Naive thymus-derived CD8-positive, alpha-beta T cell (primary cell): ENCODE measurements around the gene KRTAP6-1. TPM values are rescaled to one million over a fixed set of nuclear protein-coding genes. Genes with fewer than 3 reads are reported as not detected.

Experiments
- ATAC-seq, 2 donors: fragments of 150-1000 bp; cut with Tn5 transposase in 1 of 2; sonication (Bioruptor Pico), chemical (Tn5 transposase) in 1 of 2; 1 replicate in 1 of 2; 2 replicates in 1 of 2; pipeline ENCODE4 v1.10.0; 2021; ENCODE audit warnings: mild to moderate bottlenecking in 2 of 2, moderate library complexity in 2 of 2
- POLR2A ChIA-PET: fragments of 350-600 bp; sonication (Branson Sonifier 250); formaldehyde crosslinking; loops from one replicate; lab custom pipeline; 2021; ENCODE audit warnings: antibody characterized with exemption; lab: Charles Lee
- DNase-seq, 10 donors: peaks; one replicate each; pipeline versions ENCODE4 v3.0.0 to v3.0.0-alpha.2; 2020 to 2022
- H3K27ac Mint-ChIP-seq, 10 donors: one replicate each; pipeline ENCODE4 v1.8.0; 2020 to 2022; ENCODE audit warnings: mild to moderate bottlenecking in 10 of 10, mixed read lengths in 10 of 10, moderate library complexity in 4 of 10, inconsistent platforms in 1 of 10
- H3K27me3 Mint-ChIP-seq, 5 donors: one replicate each; pipeline ENCODE4 v1.8.0; 2021 to 2022; ENCODE audit warnings: mixed read lengths in 5 of 5
- H3K36me3 Mint-ChIP-seq, 3 donors: one replicate each; pipeline ENCODE4 v1.8.0; 2020 to 2022; ENCODE audit warnings: mixed read lengths in 3 of 3, mild to moderate bottlenecking in 2 of 3, inconsistent platforms in 1 of 3
- H3K4me1 Mint-ChIP-seq, 4 donors: one replicate each; pipeline ENCODE4 v1.8.0; 2021 to 2022; ENCODE audit warnings: mixed read lengths in 4 of 4
- H3K4me3 Mint-ChIP-seq, 10 donors: one replicate each; pipeline ENCODE4 v1.8.0; 2020 to 2022; ENCODE audit warnings: mild to moderate bottlenecking in 10 of 10, mixed read lengths in 10 of 10, moderate library complexity in 6 of 10, inconsistent platforms in 1 of 10
- H3K9me3 Mint-ChIP-seq, 9 donors: one replicate each; pipeline ENCODE4 v1.8.0; 2020 to 2022; ENCODE audit warnings: mixed read lengths in 9 of 9, mild to moderate bottlenecking in 3 of 9, inconsistent platforms in 1 of 9, moderate library complexity in 1 of 9
- polyA plus RNA-seq, 3 donors: library from polyadenylated mRNA; unstranded; fragments of 300-500 nt; fragmentation: Illumina TruSeq; gene quantifications; one replicate each; pipeline ENCODE4 v1.2.3, GENCODE V29; 2021
- total RNA-seq, 8 experiments: library from RNA in 2 of 8; stranded (reverse) in 2 of 8; gene quantifications; one replicate each; pipeline ENCODE4 v1.2.3 and lab custom pipeline; 2021 to 2026

Gene KRTAP6-1, protein sequence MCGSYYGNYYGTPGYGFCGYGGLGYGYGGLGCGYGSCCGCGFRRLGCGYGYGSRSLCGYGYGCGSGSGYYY
- total RNA-seq (not detected), polyA plus RNA-seq (not detected), total RNA-seq (lab: John Stamatoyannopoulos, UW) (0 reads per million in 6 experiments)

DNA sequence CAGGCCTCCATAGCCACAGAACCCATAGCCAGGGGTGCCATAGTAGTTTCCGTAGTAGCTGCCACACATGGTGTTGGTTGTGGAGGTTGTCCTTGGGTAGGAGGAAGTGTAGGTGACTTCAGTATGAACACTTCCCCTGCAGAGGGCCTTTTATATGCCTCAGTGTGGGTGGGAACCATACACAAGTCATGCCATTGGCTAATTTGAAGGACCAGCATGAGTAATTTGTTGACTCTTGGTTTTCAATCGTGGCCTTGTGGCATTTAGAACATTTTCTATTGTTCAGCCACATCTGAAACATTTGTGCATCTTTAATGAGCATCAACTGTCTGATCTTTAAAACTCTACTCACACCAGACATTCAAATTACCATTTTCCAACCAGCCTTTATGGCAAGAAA is at the start of gene KRTAP6-1:
Gene KRTAP6-1, minus strand, starts transcription at position 95 of the 400 bp plus-strand sequence. Its CDS starts 26 bp downstream, at position 69.
- H3K27me3 Mint-ChIP-seq, result no peaks in the 10 kb centered on the region
- POLR2A ChIA-PET, result no interaction called here
- ATAC-seq (no peak), DNase-seq (no peak)
- peaks cover 0 to 4% (median 0%) of the 10 kb centered on the region in 3 donors for H3K36me3 Mint-ChIP-seq
- H3K4me1 Mint-ChIP-seq, result no peaks in the 10 kb centered on the region
- H3K27ac Mint-ChIP-seq, result no peak within 1 kb of the TSS
- H3K4me3 Mint-ChIP-seq, result no peak within 1 kb of the TSS
- peaks cover 0 to 9% (median 0%) of the 10 kb centered on the region in 9 donors for H3K9me3 Mint-ChIP-seq

DNA sequence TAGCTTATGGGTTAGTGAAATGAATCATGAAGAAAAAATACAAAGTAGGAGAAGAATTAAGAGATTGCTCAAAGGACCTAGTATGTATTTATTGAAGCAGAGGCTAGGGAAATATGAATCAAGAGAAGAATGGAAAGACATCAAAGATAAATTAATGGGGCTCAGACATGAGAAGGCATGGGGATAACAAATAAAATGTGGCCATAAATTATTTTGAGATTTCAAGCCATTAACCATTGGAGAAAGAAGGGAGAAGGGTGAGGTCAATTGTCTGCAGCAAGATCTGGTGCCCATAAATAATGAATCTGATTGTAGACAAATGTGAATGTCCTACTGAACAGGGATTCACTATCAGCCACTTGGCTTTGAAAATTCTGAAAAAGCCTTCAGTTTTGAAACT is 39.2 kb upstream of the KRTAP6-1 start:
- H3K9me3 Mint-ChIP-seq, result peaks cover 0 to 7% (median 0%) of the 10 kb centered on the region in 9 donors
- H3K27ac Mint-ChIP-seq, result no peak overlapping the region
- DNase-seq (no peak), ATAC-seq (no peak)
- H3K27me3 Mint-ChIP-seq, result peaks cover 0 to 4% (median 1%) of the 10 kb centered on the region in 5 donors
- POLR2A ChIA-PET, result no interaction called here
- no peaks in the 10 kb centered on the region for H3K36me3 Mint-ChIP-seq
- no peak overlapping the region for H3K4me3 Mint-ChIP-seq
- H3K4me1 Mint-ChIP-seq, result peaks cover 0 to 1% (median 0%) of the 10 kb centered on the region in 4 donors

DNA sequence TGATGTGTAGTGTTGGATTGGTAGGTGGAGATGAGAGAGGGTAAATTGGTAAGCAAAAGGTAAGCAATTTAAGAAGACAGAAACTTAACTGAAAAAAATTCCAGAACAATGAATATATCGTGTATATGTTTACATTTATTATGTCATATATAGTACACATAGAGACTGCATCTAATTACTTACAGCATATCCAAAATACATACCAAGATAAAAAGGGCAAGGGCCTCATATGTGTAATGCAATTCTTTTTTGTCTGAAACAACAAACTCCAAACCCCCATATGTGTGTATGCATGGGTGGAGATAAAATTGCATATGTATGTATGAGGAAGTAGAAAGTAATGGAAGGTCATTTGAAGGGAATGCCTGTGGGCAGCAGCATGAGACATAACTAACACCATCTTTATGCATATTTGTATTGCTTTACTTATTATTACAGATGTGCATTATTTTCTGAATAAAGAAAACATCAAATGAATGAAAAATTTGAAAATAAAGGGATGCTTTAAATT is 33.2 kb upstream of the KRTAP6-1 start:
- ATAC-seq, result no peak
- H3K27ac Mint-ChIP-seq, result no peak overlapping the region
- no peaks in the 10 kb centered on the region for H3K4me1 Mint-ChIP-seq
- H3K9me3 Mint-ChIP-seq, result peaks cover 0 to 22% (median 0%) of the 10 kb centered on the region in 9 donors
- peaks cover 0 to 4% (median 3%) of the 10 kb centered on the region in 5 donors for H3K27me3 Mint-ChIP-seq
- no peak overlapping the region for H3K4me3 Mint-ChIP-seq
- DNase-seq, result no peak
- POLR2A ChIA-PET, result no interaction called here
- H3K36me3 Mint-ChIP-seq, result no peaks in the 10 kb centered on the region

DNA sequence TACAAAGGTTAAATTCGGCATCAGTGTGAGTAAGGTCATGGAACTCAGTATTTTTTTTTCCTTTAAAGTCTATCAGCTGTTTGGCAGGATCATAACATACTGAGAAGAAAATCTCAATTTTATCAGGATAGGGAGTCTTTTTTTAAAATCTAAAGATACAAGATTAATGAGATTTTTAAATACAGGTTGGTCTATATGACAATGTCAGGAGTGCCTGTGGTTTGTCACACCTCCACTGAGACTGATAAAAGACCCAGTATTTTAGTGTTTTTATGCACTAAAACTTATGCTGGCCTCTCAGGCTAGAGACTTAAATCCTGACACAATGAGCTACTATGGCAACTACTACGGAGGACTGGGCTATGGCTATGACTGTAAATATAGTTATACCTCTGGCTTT is 28.8 kb upstream of the KRTAP6-1 start, which contains the start of gene KRTAP20-3:
Gene KRTAP20-3, plus strand, starts transcription at position 301 of the 400 bp plus-strand sequence.
- POLR2A ChIA-PET, result no interaction called here
- Mint-ChIP-seq H3K4me1 (no peaks in the 10 kb centered on the region), H3K27ac (no peak within 1 kb of the TSS), H3K4me3 (no peak within 1 kb of the TSS), H3K9me3 (peaks cover 0 to 22% (median 3%) of the 10 kb centered on the region in 9 donors), H3K27me3 (peaks cover 0 to 9% (median 0%) of the 10 kb centered on the region in 5 donors), H3K36me3 (no peaks in the 10 kb centered on the region)
- ATAC-seq (no peak), DNase-seq (no peak)

DNA sequence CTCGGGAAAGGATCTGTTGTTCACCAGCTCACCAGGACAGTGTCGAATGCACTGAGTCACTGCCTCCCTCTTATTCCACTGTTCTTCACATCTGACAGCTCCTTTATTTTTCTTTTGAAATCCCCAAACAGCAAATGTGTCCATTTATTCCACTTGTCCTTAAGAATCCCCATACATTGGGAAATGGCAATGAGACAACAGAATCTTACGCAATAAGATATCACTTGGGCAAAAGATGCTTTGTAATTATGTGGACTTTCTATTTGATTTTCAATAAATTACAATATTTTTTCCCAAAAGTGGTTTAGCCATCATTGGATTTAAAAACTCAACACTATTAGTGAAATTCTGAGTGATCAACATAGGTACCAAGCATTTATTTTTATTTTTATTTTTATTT is 25.0 kb upstream of the KRTAP6-1 start:
- no peaks in the 10 kb centered on the region for H3K36me3 Mint-ChIP-seq
- ATAC-seq (no peak), DNase-seq (no peak)
- peaks cover 0 to 7% (median 2%) of the 10 kb centered on the region in 9 donors for H3K9me3 Mint-ChIP-seq
- H3K4me3 Mint-ChIP-seq, result no peak overlapping the region
- no peaks in the 10 kb centered on the region for H3K4me1 Mint-ChIP-seq
- POLR2A ChIA-PET, result no interaction called here
- peaks cover 0 to 9% (median 0%) of the 10 kb centered on the region in 5 donors for H3K27me3 Mint-ChIP-seq
- no peak overlapping the region for H3K27ac Mint-ChIP-seq

DNA sequence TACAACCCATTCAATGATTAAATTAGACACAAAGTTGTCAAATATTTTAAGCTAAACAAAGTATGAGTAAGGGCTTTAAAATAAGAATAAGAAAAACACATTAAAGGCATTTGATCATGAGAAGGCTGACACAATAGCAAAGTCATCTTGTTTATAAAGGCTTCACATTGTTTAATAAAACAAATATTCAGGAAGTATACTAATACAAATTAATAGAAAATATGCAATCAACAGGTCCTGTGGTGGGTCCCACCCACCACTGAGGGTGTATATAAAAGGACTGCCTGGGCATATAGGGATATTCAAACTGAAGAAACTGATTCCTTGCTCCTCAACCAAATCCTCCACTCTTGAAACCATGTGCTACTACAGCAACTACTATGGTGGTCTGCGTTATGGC is 21.2 kb upstream of the KRTAP6-1 start, which contains the start of gene KRTAP20-2:
Gene KRTAP20-2, plus strand, starts transcription at position 301 of the 400 bp plus-strand sequence. Its CDS starts 58 bp downstream, at position 359.
- ATAC-seq, result no peak
- Mint-ChIP-seq H3K36me3 (no peaks in the 10 kb centered on the region), H3K27me3 (peaks cover 0 to 11% (median 0%) of the 10 kb centered on the region in 5 donors), H3K4me1 (no peaks in the 10 kb centered on the region), H3K4me3 (no peak within 1 kb of the TSS), H3K9me3 (peaks cover 0 to 9% (median 0%) of the 10 kb centered on the region in 9 donors), H3K27ac (no peak within 1 kb of the TSS)
- POLR2A ChIA-PET, result no interaction called here
- DNase-seq, result no peak

DNA sequence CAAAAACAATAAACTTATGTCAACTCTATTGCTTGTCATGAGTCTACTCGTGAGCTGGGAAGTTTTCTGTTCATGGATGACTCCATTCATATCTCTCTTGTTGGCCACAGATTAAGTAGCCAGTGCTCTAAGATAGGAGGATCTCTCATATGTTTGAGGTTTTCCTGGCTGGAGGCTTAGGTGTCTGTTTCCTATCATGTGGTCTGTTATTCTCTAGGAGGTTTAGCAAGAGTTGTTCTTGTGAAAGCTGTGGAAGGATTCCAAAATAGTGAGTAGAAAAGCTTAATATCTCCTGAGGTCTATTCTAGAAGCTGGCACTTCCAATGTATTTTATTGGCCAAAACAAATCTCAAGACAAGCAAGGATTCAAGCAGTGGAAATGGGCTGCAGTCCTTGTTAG is 15.5 kb upstream of the KRTAP6-1 start:
- POLR2A ChIA-PET, result no interaction called here

DNA sequence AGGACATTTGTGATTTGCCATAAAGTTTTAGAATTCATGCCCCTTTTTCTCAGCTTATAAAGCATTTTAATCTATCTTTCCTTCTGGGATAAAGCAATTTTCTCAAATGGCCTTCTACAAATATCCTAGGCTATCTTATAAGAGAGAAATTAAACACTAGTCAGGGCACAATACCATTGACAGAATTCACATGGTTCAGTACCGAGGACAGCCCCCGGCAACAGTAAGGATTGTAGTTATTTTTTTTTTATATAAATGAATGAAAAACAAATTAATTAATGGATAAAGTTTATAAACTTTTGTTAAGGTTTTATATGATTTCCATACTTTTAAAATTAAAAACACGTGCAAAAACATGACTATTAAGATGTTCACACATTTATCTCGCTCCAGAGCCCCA is 14.4 kb upstream of the KRTAP6-1 start:
- ATAC-seq, result no peak
- H3K27me3 Mint-ChIP-seq, result peaks cover 0 to 11% (median 0%) of the 10 kb centered on the region in 5 donors
- H3K27ac Mint-ChIP-seq, result no peak overlapping the region

More for the DNA sequence above, 15.5 kb upstream of the KRTAP6-1 start:
- ATAC-seq, result no peak
- Mint-ChIP-seq H3K9me3 (peaks cover 0 to 14% (median 0%) of the 10 kb centered on the region in 9 donors), H3K4me1 (no peaks in the 10 kb centered on the region), H3K36me3 (no peaks in the 10 kb centered on the region), H3K27me3 (peaks cover 0 to 11% (median 0%) of the 10 kb centered on the region in 5 donors), H3K4me3 (no peak overlapping the region), H3K27ac (no peak overlapping the region)
- no peak for DNase-seq

DNA sequence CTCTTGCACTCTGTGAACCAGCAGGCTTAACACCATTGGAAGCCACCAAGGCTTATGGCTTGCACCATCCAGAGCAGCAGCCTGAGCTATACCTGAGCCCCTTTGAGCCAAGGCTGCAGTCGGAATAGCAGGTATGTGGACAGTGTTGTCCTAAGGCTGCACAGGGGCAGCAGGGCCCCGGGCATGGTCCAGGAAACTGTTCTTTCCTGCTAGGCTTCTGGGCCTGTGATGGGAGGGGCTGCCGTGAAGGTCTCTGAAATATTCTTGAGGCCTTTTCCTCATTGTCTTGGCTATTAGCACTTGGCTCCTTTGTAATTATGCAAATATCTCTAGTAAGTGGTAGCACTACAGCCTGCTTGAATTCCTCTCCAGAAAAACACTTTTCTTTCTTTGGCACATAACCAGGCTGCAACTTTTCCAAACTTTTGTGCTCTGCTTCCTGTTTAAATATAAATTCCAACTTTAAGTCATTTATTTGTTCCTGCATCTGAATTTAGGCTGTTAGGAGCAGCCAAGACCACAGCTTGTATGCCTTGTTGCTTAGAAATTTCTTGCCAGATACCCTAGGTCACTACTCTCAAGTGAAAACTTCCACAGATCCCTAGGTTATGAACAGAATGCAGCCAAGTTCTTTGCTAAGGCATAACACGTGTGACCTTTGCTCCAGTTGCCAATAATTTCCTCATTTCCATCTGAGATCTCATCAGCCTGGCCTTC is 11.9 kb upstream of the KRTAP6-1 start:
- POLR2A ChIA-PET, result no interaction called here
- Mint-ChIP-seq H3K4me1 (no peaks in the 10 kb centered on the region), H3K27ac (no peak overlapping the region), H3K9me3 (peaks cover 0 to 6% (median 0%) of the 10 kb centered on the region in 9 donors), H3K4me3 (no peak overlapping the region), H3K36me3 (no peaks in the 10 kb centered on the region), H3K27me3 (peaks cover 0 to 1% (median 0%) of the 10 kb centered on the region in 5 donors)
- DNase-seq (no peak), ATAC-seq (no peak)

More for the DNA sequence above, 14.4 kb upstream of the KRTAP6-1 start:
- peaks cover 0 to 14% (median 0%) of the 10 kb centered on the region in 9 donors for H3K9me3 Mint-ChIP-seq
- H3K4me1 Mint-ChIP-seq, result no peaks in the 10 kb centered on the region
- no peaks in the 10 kb centered on the region for H3K36me3 Mint-ChIP-seq
- POLR2A ChIA-PET, result no interaction called here
- no peak overlapping the region for H3K4me3 Mint-ChIP-seq
- no peak for DNase-seq

DNA sequence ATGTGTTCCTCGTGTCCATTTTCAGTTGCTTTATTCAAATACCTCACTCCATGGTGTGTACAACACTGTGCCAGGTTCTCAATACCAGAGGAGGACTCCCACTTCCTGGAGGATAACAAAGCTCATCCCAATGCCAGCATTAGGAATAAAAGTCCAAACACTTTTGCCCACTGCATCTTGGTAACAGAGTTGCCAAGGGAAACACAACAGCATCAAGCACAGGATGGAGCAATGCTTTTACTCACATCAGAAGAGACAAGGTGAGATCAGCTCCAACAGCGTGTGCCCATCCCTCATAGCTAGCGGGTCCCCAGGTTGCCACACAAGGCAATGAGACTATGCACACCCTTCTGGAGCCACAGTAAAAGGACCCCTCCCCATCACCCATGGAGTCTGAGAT is 9.6 kb upstream of the KRTAP6-1 start:
- H3K9me3 Mint-ChIP-seq, result peaks cover 0 to 6% (median 0%) of the 10 kb centered on the region in 9 donors
- DNase-seq (no peak), ATAC-seq (no peak)
- POLR2A ChIA-PET, result no interaction called here
- H3K4me3 Mint-ChIP-seq, result no peak overlapping the region
- no peaks in the 10 kb centered on the region for H3K36me3 Mint-ChIP-seq
- peaks cover 0 to 1% (median 0%) of the 10 kb centered on the region in 5 donors for H3K27me3 Mint-ChIP-seq
- no peak overlapping the region for H3K27ac Mint-ChIP-seq
- no peaks in the 10 kb centered on the region for H3K4me1 Mint-ChIP-seq

DNA sequence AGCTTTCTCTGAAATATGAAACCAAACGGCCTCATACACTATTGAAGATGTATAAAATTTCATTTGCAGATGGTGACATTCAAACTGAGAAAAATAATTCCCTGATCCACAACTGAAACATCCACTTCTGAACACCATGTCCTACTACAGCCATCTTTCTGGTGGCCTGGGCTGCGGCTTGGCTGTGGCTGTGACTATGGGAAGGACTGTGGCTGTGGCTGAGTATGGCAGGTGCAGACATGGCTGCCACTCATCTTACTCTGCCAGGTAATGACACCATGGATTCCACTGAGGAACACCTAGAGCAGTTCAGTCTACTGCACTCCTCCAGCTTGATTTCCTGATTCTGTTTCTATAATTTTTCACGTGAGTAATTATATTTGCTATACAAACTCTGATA is 6.8 kb upstream of the KRTAP6-1 start, which contains the start of gene KRTAP20-4:
Gene KRTAP20-4, plus strand, starts transcription at position 106 of the 400 bp plus-strand sequence.
- no peaks in the 10 kb centered on the region for H3K27me3 Mint-ChIP-seq
- ATAC-seq, result no peak
- no peaks in the 10 kb centered on the region for H3K4me1 Mint-ChIP-seq

DNA sequence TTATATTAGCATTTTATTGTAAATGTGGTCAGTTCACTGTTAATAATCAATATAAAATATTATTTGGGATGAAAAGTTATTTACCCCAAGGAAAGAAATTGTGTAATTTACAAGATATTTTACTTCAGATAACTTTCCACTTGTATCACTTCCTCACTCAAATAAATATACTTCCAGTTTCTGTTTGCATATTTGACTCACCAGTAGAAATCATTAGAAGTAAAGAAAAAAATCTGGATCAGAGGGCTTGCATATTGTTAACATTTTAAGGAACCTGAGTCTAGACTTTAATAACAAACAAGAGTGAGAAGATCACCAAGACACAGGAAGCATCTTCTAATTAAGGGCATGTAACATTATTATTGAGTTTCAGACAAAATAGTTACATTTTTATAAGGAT is 6.3 kb upstream of the KRTAP6-1 start:
- DNase-seq (no peak), ATAC-seq (no peak)
- Mint-ChIP-seq H3K9me3 (peaks cover 0 to 5% (median 0%) of the 10 kb centered on the region in 9 donors), H3K4me1 (no peaks in the 10 kb centered on the region), H3K4me3 (no peak overlapping the region), H3K36me3 (no peaks in the 10 kb centered on the region), H3K27ac (no peak overlapping the region), H3K27me3 (no peaks in the 10 kb centered on the region)
- POLR2A ChIA-PET, result no interaction called here

More for the DNA sequence above, 6.8 kb upstream of the KRTAP6-1 start, which contains the start of gene KRTAP20-4:
- DNase-seq, result no peak
- Mint-ChIP-seq H3K4me3 (no peak within 1 kb of the TSS), H3K36me3 (no peaks in the 10 kb centered on the region), H3K27ac (no peak within 1 kb of the TSS), H3K9me3 (peaks cover 0 to 6% (median 0%) of the 10 kb centered on the region in 9 donors)
- POLR2A ChIA-PET, result no interaction called here

DNA sequence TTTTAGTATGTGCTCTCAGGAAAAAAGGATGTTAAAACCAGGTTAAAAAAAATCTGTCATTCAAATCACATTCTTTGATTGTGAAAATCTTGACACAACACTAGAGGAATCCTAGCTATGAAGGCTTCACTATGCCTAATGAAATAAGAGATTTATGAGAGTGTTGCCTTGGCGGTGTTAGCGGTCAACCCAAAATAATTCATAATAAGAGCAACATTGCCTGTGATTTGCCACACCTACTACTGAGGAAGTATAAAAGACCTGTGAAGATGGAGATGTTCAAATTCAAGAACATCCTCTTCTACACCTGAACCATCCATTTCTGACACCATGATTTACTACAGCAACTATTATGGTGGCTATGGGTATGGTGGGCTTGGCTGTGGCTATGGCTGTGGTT is 2.4 kb upstream of the KRTAP6-1 start, which contains the start of gene KRTAP20-1:
Gene KRTAP20-1, plus strand, starts transcription at position 301 of the 400 bp plus-strand sequence. Its CDS starts 30 bp downstream, at position 331.
- ATAC-seq, result no peak
- no peaks in the 10 kb centered on the region for H3K36me3 Mint-ChIP-seq
- H3K4me3 Mint-ChIP-seq, result no peak within 1 kb of the TSS
- DNase-seq, result no peak
- H3K9me3 Mint-ChIP-seq, result peaks cover 0 to 2% (median 0%) of the 10 kb centered on the region in 9 donors
- POLR2A ChIA-PET, result no interaction called here
- H3K27me3 Mint-ChIP-seq, result no peaks in the 10 kb centered on the region
- H3K27ac Mint-ChIP-seq, result no peak within 1 kb of the TSS
- H3K4me1 Mint-ChIP-seq, result no peaks in the 10 kb centered on the region
